ENCODE data around the gene ANKRD24.
"Not testable (repeated sequence)": the region's sequence is repeated elsewhere in the genome, so short reads cannot be mapped to it uniquely, and the experiment has no call there.

The ANKRD24 gene

DNA sequence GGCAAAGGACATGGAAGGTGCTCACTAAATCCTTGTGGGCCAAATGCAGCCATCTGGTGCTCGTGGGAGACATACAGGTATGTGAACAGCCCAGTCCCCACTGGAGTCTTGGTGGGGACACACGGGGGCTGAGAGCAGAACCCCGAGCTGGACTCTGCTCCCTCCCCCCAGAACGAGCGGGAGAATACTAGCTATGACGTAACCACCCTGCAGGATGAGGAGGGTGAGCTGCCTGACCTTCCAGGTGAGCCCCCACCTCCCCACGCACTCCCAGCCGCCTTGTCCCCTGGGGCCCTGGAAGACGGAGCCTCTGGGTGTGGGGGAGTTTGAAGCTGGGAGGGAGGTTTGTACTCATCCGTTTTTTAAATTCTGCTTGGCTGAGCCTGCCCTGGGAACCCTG is 33.3 kb downstream of the ANKRD24 start:
- TF ChIP-seq, protein P1, sequence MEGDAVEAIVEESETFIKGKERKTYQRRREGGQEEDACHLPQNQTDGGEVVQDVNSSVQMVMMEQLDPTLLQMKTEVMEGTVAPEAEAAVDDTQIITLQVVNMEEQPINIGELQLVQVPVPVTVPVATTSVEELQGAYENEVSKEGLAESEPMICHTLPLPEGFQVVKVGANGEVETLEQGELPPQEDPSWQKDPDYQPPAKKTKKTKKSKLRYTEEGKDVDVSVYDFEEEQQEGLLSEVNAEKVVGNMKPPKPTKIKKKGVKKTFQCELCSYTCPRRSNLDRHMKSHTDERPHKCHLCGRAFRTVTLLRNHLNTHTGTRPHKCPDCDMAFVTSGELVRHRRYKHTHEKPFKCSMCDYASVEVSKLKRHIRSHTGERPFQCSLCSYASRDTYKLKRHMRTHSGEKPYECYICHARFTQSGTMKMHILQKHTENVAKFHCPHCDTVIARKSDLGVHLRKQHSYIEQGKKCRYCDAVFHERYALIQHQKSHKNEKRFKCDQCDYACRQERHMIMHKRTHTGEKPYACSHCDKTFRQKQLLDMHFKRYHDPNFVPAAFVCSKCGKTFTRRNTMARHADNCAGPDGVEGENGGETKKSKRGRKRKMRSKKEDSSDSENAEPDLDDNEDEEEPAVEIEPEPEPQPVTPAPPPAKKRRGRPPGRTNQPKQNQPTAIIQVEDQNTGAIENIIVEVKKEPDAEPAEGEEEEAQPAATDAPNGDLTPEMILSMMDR (IDR thresholded peaks at IDR 0.05; ENCODE audit: insufficient read depth, low read length, poor library complexity, severe bottlenecking) = no peak
- TF ChIP-seq EZH2phosphoT487 (conservative IDR thresholded peaks at IDR 0.05; ENCODE audit: low read length) = no peak
- Histone ChIP-seq H3K27ac (ENCODE audit: low read depth, low read length) (no peak overlapping the region), H3K4me3 (ENCODE audit: insufficient read depth, low read length, poor library complexity, severe bottlenecking) (no peak overlapping the region), H3K27me3 (ENCODE audit: low read length) (no peaks in the 10 kb centered on the region), H3K36me3 (ENCODE audit: low read length) (no peaks in the 10 kb centered on the region), H3K79me2 (ENCODE audit: insufficient read depth, low read length) (no peaks in the 10 kb centered on the region), H3F3A (ENCODE audit: insufficient read depth) (no peaks in the 10 kb centered on the region), H3K9me3 (ENCODE audit: insufficient read depth, low read length) (no peaks in the 10 kb centered on the region), H4K20me1 (ENCODE audit: low read depth, low read length) (no peaks in the 10 kb centered on the region), H3K9ac (ENCODE audit: low read length) (no peak overlapping the region), H3K9me2 (replicated peaks; ENCODE audit: insufficient read depth, low read length) (no peaks in the 10 kb centered on the region), H2AFZ (ENCODE audit: low read depth, low read length, severe bottlenecking) (no peak overlapping the region), H3K4me2 (ENCODE audit: low read depth, low read length, poor library complexity, severe bottlenecking) (no peak overlapping the region)

DNA sequence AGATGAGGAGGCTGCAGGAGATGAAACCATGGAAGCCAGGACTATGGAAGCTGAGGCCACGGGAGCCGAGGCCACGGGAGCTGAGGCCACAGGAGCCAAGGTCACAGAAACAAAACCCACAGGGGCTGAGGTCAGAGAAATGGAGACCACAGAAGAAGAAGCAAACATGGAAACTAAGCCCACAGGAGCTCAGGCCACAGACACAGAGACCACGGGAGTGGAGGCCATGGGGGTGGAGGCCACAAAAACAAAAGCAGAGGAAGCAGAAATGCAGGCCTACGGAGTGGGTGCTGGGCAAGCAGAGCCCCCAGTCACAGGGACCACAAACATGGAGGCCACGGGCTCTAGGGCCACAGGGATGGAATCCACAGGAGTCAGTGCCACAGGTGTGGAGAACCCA is 34.4 kb downstream of the ANKRD24 start:
- TF ChIP-seq EZH2phosphoT487 (conservative IDR thresholded peaks at IDR 0.05; ENCODE audit: low read length) = no peak
- Histone ChIP-seq H3K9me3 (ENCODE audit: insufficient read depth, low read length) (no peaks in the 10 kb centered on the region), H3K27me3 (ENCODE audit: low read length) (no peaks in the 10 kb centered on the region)

DNA sequence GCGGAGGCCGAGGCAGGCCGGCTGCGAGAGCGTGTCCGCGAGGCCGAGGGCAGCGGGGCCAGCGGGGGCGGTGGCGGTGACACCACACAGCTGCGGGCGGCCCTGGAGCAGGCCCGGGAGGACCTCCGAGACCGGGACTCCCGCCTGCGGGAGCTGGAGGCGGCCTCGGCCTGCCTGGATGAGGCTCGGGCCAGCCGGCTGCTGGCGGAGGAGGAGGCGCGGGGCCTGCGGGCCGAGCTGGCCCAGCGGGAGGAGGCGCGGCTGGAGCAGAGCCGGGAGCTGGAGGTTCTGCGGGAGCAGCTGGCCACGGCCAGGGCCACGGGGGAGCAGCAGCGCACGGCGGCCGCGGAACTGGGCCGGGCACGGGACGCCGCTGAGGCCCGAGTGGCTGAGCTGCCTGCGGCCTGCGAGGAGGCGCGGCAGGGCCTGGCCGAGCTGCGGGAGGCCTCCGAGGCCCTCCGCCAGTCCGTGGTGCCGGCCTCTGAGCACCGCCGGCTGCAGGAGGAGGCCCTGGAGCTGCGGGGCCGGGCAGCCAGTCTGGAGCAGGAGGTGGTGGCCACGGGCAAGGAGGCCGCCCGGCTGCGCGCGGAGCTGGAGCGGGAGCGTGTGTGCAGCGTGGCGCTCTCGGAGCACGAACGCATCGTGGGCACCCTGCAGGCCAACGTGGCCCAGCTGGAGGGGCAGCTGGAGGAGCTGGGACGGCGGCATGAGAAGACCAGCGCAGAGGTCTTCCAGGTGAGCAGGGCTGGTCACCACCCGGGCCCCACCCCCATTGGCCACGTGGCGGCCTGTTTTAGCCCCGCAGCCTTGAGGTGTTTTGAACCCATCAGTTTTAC is 35.2 kb downstream of the ANKRD24 start:
- Histone ChIP-seq H3K79me2 (ENCODE audit: insufficient read depth, low read length) (no peaks in the 10 kb centered on the region), H3K27ac (ENCODE audit: low read depth, low read length) (no peak overlapping the region), H3K9ac (ENCODE audit: low read length) (no peak overlapping the region), H2AFZ (ENCODE audit: low read depth, low read length, severe bottlenecking) (no peak overlapping the region), H3K27me3 (ENCODE audit: low read length) (no peaks in the 10 kb centered on the region), H3K9me2 (replicated peaks; ENCODE audit: insufficient read depth, low read length) (no peaks in the 10 kb centered on the region), H3F3A (ENCODE audit: insufficient read depth) (no peaks in the 10 kb centered on the region), H3K9me3 (ENCODE audit: insufficient read depth, low read length) (no peaks in the 10 kb centered on the region), H3K4me2 (ENCODE audit: low read depth, low read length, poor library complexity, severe bottlenecking) (no peak overlapping the region), H3K36me3 (ENCODE audit: low read length) (no peaks in the 10 kb centered on the region), H4K20me1 (ENCODE audit: low read depth, low read length) (no peaks in the 10 kb centered on the region), H3K4me3 (ENCODE audit: insufficient read depth, low read length, poor library complexity, severe bottlenecking) (no peak overlapping the region)
- TF ChIP-seq, protein P1 (IDR thresholded peaks at IDR 0.05; ENCODE audit: insufficient read depth, low read length, poor library complexity, severe bottlenecking) = no peak
- TF ChIP-seq EZH2phosphoT487 (conservative IDR thresholded peaks at IDR 0.05; ENCODE audit: low read length) = no peak

More for the DNA sequence above, 34.4 kb downstream of the ANKRD24 start:
- no peaks in the 10 kb centered on the region for H3F3A ChIP-seq (ENCODE audit: insufficient read depth)
- H3K4me3 ChIP-seq (ENCODE audit: insufficient read depth, low read length, poor library complexity, severe bottlenecking) = no peak overlapping the region
- H3K9ac ChIP-seq (ENCODE audit: low read length) = no peak overlapping the region
- no peaks in the 10 kb centered on the region for H4K20me1 ChIP-seq (ENCODE audit: low read depth, low read length)
- no peaks in the 10 kb centered on the region for H3K9me2 ChIP-seq (replicated peaks; ENCODE audit: insufficient read depth, low read length)
- no peaks in the 10 kb centered on the region for H3K36me3 ChIP-seq (ENCODE audit: low read length)
- H2AFZ ChIP-seq (ENCODE audit: low read depth, low read length, severe bottlenecking) = no peak overlapping the region
- no peak overlapping the region for H3K27ac ChIP-seq (ENCODE audit: low read depth, low read length)
- no peaks in the 10 kb centered on the region for H3K79me2 ChIP-seq (ENCODE audit: insufficient read depth, low read length)
- H3K4me2 ChIP-seq (ENCODE audit: low read depth, low read length, poor library complexity, severe bottlenecking) = no peak overlapping the region

DNA sequence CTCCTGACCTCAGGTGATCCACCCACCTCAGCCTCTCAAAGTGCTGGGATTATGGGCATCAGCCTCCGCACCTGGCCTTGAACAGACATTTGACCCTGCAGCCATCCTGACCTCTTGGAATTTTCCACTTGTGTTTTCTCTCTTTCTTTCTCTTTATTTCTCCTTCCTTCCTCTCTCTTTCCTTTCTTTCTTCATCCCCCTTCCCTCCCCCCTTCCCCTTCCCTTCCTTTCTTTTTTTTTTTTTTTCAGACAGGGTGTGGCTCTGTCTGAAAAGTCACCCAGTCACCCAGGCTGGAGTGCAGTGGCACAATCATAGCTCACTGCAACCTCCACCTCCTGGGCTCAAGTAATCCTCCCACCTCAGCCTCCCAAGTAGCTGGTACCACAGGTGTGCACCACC is 36.0 kb downstream of the ANKRD24 start:
- H4K20me1 ChIP-seq (ENCODE audit: low read depth, low read length); H3K4me3 ChIP-seq (ENCODE audit: insufficient read depth, low read length, poor library complexity, severe bottlenecking); H3K79me2 ChIP-seq (ENCODE audit: insufficient read depth, low read length); H2AFZ ChIP-seq (ENCODE audit: low read depth, low read length, severe bottlenecking); H3K4me2 ChIP-seq (ENCODE audit: low read depth, low read length, poor library complexity, severe bottlenecking); H3K27me3 ChIP-seq (ENCODE audit: low read length); H3K36me3 ChIP-seq (ENCODE audit: low read length); H3K27ac ChIP-seq (ENCODE audit: low read depth, low read length); H3F3A ChIP-seq (ENCODE audit: insufficient read depth); H3K9me3 ChIP-seq (ENCODE audit: insufficient read depth, low read length); H3K9me2 ChIP-seq (replicated peaks; ENCODE audit: insufficient read depth, low read length); H3K9ac ChIP-seq (ENCODE audit: low read length): not testable (repeated sequence)
